A673 (cell line): Measurements from ENCODE around the gene MLH3.

ENCODE experiments used
- EZH2 ChIP-seq: fragments of 200-600 bp; sonication (generic); IDR thresholded peaks from 2 replicates; pipeline ENCODE4 v1.6.1; 2017; ENCODE audit warnings: borderline replicate concordance, low read depth, mild to moderate bottlenecking, mixed read lengths, antibody characterized with exemption, low read length; ENCODE audit not compliant: poor library complexity, severe bottlenecking
- TF ChIP-seq, protein P1 (sequence below): fragments of 300-800, 200-600 bp; sonication (generic); conservative IDR thresholded peaks from 2 replicates; pipeline ENCODE4 v1.5.1; 2017; ENCODE audit warnings: low read depth, mild to moderate bottlenecking, antibody characterized with exemption, low read length, moderate library complexity, mixed read lengths

DNA sequence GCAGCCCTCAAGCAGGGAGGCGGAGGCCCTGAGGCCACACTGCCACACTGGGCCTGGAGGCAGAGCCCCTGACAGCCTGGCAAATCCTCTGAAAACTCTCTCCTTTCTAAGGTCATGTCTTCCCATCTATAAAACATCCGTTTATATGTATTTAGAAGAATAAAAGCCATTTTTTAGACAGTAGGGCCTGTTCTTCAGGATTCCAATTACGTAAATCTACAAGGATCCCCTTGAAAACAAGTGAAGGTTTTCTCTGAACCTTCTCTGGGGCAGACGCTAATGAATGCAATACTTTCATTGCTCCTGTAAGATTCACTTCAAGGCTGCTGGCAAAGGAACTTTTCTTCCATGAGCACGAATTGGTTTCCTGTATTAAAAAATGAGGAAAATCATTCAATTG, 35.8 kb downstream of the MLH3 start:
- TF ChIP-seq, protein P1, sequence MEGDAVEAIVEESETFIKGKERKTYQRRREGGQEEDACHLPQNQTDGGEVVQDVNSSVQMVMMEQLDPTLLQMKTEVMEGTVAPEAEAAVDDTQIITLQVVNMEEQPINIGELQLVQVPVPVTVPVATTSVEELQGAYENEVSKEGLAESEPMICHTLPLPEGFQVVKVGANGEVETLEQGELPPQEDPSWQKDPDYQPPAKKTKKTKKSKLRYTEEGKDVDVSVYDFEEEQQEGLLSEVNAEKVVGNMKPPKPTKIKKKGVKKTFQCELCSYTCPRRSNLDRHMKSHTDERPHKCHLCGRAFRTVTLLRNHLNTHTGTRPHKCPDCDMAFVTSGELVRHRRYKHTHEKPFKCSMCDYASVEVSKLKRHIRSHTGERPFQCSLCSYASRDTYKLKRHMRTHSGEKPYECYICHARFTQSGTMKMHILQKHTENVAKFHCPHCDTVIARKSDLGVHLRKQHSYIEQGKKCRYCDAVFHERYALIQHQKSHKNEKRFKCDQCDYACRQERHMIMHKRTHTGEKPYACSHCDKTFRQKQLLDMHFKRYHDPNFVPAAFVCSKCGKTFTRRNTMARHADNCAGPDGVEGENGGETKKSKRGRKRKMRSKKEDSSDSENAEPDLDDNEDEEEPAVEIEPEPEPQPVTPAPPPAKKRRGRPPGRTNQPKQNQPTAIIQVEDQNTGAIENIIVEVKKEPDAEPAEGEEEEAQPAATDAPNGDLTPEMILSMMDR: no peak
- TF ChIP-seq EZH2: no peak
